Body of pancreas (tissue), 4 donors: Measurements from ENCODE around the gene PRDM15. TPM values are rescaled to one million over a fixed set of nuclear protein-coding genes. Genes with fewer than 3 reads are reported as not detected.

Source experiments
- ATAC-seq: fragments of 150-250 bp; one replicate; pipeline ENCODE4 v1.9.1; 2016
- DNase-seq, 4 donors: peaks; one replicate each; pipeline ENCODE4 v3.0.0-alpha.2; 2019
- H3K27ac ChIP-seq, 4 donors: fragments of 200-600 bp; sonication (generic); 1 replicate in 3 of 4; 2 replicates in 1 of 4; pipeline versions ENCODE4 v1.5.1 to v1.6.1; 2016 to 2019; ENCODE audit warnings: mild to moderate bottlenecking in 1 of 4, mixed read lengths in 1 of 4, moderate library complexity in 1 of 4
- H3K27me3 ChIP-seq, 2 donors: fragments of 200-600 bp; sonication (generic); one replicate each; pipeline ENCODE4 v1.6.0; 2016; ENCODE audit warnings: mild to moderate bottlenecking in 1 of 2
- H3K36me3 ChIP-seq, 2 donors: fragments of 200-600 bp; sonication (generic); replicated peaks in 1 of 2; 2 replicates each; pipeline ENCODE4 v1.5.1; 2016; ENCODE audit warnings: low read depth in 2 of 2; ENCODE audit not compliant: insufficient read depth in 1 of 2
- H3K4me1 ChIP-seq: fragments of 200-600 bp; sonication (generic); one replicate; pipeline ENCODE4 v1.6.0; 2016
- H3K4me3 ChIP-seq, 2 donors: fragments of 200-600 bp; sonication (generic); 1 replicate in 1 of 2; 2 replicates in 1 of 2; pipeline ENCODE4 v1.5.1; 2016 to 2019
- H3K9me3 ChIP-seq, 3 donors: fragments of 200-600 bp; sonication (generic); 1 replicate in 2 of 3; 2 replicates in 1 of 3; pipeline ENCODE4 v1.5.1; 2016
- POLR2A ChIP-seq, 3 donors: fragments of 450-650 bp; IDR thresholded peaks; one replicate each; pipeline ENCODE4 v1.6.1; 2016; ENCODE audit warnings: antibody characterized with exemption in 3 of 3, mild to moderate bottlenecking in 2 of 3
- WGBS, 2 donors: methylation state at CpG; one replicate each; pipeline ENCODE4 v1.1.5; 2017; 5-methylcytosine and 5-hydroxymethylcytosine counted together
- intact Hi-C: fragments of 100-400 bp; cut with DNase I; formaldehyde crosslinking; loops from one replicate; pipeline ENCODE4 v1.15.1; 2023
- total RNA-seq, 2 donors: library from RNA; depleted of rRNA; stranded (reverse); fragments of >200 nt; gene quantifications; one replicate each; pipeline ENCODE4 v1.1.0, GENCODE V29; 2016
- TF ChIP-seq, protein P1 (sequence below), 7 experiments: fragments of 450-650 bp in 4 of 7; fragments of 200-600 bp in 3 of 7; sonication (generic) in 3 of 7; IDR thresholded peaks; one replicate each; pipeline ENCODE4 v1.5.1; 2016 to 2019; ENCODE audit warnings: antibody characterized with exemption in 7 of 7

Gene PRDM15
- total RNA-seq, 2 donors from 2014 or later = 3.1 to 6.9 TPM

DNA sequence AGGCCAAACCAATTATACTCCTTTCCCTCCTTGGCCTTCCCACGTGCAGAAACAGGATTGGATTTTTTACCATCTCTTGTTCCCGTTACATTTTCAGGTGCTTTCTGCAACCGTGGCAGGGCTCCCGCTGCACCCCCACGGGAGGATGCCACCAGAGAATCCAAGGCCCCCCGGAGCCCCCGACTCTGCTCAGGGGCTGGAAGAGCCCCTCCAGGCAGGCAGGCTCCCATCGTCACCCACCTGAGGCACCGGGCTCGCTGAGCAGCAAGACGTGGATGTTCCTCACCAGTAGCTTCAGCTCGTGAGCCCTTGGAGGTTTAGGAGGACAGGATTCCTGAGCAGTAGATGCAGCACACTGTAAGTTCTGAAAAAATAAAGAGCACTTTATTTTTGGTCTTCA lies 35.2 kb upstream of the PRDM15 start:
- H3K9me3 ChIP-seq = no peaks in the 10 kb centered on the region
- intact Hi-C loops = no loop called here

DNA sequence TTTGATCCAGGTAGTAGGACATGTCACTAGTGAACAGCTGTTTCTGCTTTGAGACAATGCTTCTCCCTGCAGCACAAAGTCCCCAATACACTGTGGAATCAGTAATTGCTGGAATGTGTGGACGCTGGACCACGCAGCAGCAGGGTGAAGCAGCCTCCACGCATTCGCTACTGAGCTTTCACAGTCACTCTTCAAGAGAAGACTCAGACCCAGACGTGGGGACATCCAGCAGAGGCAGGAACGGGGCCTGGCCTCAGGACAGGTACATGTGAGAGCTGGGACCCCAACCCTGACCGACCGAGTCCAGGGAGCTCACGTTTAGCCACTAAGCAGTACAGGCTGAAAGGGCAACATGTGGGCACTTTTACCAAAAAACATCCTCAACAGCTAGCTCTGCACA lies 34.1 kb upstream of the PRDM15 start:
- H3K27me3 ChIP-seq = no peaks in the 10 kb centered on the region
- H3K9me3 ChIP-seq = no peaks in the 10 kb centered on the region
- ATAC-seq = no peak
- H3K36me3 ChIP-seq = peaks cover 0 to 10% of the 10 kb centered on the region in 2 donors
- H3K27ac ChIP-seq = no peak overlapping the region
- TF ChIP-seq, protein P1, sequence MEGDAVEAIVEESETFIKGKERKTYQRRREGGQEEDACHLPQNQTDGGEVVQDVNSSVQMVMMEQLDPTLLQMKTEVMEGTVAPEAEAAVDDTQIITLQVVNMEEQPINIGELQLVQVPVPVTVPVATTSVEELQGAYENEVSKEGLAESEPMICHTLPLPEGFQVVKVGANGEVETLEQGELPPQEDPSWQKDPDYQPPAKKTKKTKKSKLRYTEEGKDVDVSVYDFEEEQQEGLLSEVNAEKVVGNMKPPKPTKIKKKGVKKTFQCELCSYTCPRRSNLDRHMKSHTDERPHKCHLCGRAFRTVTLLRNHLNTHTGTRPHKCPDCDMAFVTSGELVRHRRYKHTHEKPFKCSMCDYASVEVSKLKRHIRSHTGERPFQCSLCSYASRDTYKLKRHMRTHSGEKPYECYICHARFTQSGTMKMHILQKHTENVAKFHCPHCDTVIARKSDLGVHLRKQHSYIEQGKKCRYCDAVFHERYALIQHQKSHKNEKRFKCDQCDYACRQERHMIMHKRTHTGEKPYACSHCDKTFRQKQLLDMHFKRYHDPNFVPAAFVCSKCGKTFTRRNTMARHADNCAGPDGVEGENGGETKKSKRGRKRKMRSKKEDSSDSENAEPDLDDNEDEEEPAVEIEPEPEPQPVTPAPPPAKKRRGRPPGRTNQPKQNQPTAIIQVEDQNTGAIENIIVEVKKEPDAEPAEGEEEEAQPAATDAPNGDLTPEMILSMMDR (IDR thresholded peaks at IDR 0.05) = no peak
- TF ChIP-seq POLR2A (IDR thresholded peaks at IDR 0.05) = no peak
- intact Hi-C loops = no loop called here
- H3K4me3 ChIP-seq = no peak overlapping the region
- no peak for DNase-seq
- WGBS, 2 donors = 82 to 89% methylated on average over 6 to 9 of the region's 9 CpGs
- no peaks in the 10 kb centered on the region for H3K4me1 ChIP-seq

More for the DNA sequence above, 35.2 kb upstream of the PRDM15 start:
- Histone ChIP-seq H3K36me3 (peaks cover 0 to 10% of the 10 kb centered on the region in 2 donors), H3K4me3 (no peak overlapping the region), H3K27me3 (no peaks in the 10 kb centered on the region), H3K27ac (no peak overlapping the region), H3K4me1 (no peaks in the 10 kb centered on the region)
- no peak for TF ChIP-seq POLR2A (IDR thresholded peaks at IDR 0.05)
- TF ChIP-seq, protein P1 (IDR thresholded peaks at IDR 0.05) = no peak
- DNase-seq (no peak), ATAC-seq (no peak)
- 86 to 95% methylated on average over 12 of the region's 12 CpGs for WGBS, 2 donors

DNA sequence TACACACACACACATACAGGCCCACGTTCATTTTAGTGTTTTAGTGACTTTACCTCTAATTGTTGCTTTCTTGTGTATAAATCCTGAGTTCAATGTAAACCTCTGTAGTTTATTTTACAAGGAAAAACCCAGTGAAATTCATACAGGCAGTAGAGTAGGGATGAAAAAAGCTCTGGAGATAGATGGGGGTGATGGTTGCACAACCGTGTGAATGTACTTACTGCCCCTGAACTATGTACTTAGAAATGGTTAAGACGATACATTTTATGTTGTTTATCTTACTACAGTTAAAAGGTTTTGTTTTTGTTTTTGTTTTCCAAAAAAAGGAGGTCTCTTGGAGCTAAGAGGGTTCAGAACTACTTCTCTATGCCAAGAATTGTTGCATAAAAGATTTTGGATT lies 29.7 kb upstream of the PRDM15 start:
- TF ChIP-seq, protein P1 (IDR thresholded peaks at IDR 0.05) = no peak
- no peak for TF ChIP-seq POLR2A (IDR thresholded peaks at IDR 0.05)
- intact Hi-C loops = no loop called here
- no peaks in the 10 kb centered on the region for H3K4me1 ChIP-seq
- no peak for ATAC-seq
- no peak overlapping the region for H3K4me3 ChIP-seq
- H3K27ac ChIP-seq = no peak overlapping the region
- 59 to 62% methylated on average over 3 of the region's 3 CpGs for WGBS, 2 donors
- no peak for DNase-seq
- H3K9me3 ChIP-seq = no peaks in the 10 kb centered on the region
- H3K36me3 ChIP-seq = peaks cover 5 to 6% of the 10 kb centered on the region in 2 donors
- no peaks in the 10 kb centered on the region for H3K27me3 ChIP-seq

DNA sequence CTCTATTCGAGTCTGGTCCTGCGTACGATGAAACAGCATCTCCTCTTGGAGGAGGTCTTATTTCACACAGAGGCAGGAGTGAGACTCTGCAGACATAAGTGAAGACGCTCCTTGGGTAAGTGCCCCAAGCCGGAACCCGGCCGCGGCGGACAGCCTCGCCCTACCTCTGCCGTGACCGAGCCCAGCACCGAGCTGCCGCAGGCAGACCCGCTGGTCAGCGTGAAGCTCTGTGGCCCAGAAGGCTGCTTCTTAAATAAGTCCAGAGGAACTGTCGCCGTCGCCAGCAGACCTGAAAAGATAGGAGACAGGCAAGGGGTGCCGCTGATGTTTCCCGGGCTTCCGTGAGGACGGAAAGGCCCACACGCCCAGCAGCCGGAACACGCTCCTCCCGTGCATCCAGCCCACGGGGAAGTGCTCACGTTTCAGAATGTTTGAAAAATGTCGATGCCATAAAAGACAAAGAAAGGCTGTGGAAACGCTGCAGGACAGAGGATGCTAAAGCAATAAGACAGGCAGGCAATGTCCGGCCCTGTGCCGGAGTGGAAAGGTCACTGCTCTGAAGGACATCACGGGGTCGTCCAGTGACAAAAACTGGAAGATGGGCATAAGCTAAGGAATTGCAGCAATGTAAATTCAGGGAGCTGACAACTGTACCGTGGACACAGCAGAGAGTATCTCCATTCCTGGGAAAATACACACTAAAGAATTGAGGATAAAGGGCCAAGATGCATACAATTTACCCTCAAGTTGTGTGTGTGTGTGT lies 28.5 kb upstream of the PRDM15 start:
- Histone ChIP-seq H3K27me3 (no peaks in the 10 kb centered on the region), H3K36me3 (peaks cover 2 to 5% of the 10 kb centered on the region in 2 donors), H3K27ac (no peak overlapping the region), H3K4me3 (no peak overlapping the region), H3K4me1 (peaks cover 1% of the 10 kb centered on the region), H3K9me3 (no peaks in the 10 kb centered on the region)
- DNase-seq (no peak), ATAC-seq (no peak)
- no peak for TF ChIP-seq POLR2A (IDR thresholded peaks at IDR 0.05)
- TF ChIP-seq, protein P1 (IDR thresholded peaks at IDR 0.05) = no peak
- intact Hi-C loops = no loop called here
- WGBS, 2 donors = 89 to 94% methylated on average over 30 to 35 of the region's 36 CpGs

DNA sequence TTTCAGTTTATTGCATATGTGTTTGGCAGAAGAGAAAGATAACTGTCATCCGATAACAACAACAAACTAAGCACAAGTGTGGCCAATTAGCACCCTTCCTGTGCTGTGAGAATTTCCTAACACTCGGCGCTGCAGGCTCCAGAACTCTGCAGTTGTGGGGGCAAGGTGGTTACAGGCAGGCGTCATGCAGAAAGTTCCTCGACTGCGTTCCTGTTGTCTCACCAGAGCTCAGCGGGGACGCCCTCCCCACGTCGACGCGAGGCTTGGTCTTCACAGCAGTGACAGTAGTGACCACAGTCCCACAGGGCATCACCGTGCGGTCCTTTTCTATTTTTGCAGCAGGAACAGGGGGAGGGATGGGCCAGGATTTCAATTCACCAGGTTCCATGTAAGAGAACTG lies 27.6 kb upstream of the PRDM15 start:
- WGBS, 2 donors = 86 to 94% methylated on average over 5 to 14 of the region's 14 CpGs

More for the DNA sequence above, 27.6 kb upstream of the PRDM15 start:
- Histone ChIP-seq H3K27ac (no peak overlapping the region), H3K27me3 (no peaks in the 10 kb centered on the region), H3K4me1 (peaks cover 9% of the 10 kb centered on the region), H3K9me3 (no peaks in the 10 kb centered on the region), H3K36me3 (peaks cover 2 to 5% of the 10 kb centered on the region in 2 donors), H3K4me3 (no peak overlapping the region)
- no peak for TF ChIP-seq POLR2A (IDR thresholded peaks at IDR 0.05)
- TF ChIP-seq, protein P1 (IDR thresholded peaks at IDR 0.05) = no peak
- ATAC-seq (no peak), DNase-seq (no peak)
- intact Hi-C loops = no loop called here
